Measurements from ENCODE around the gene MYO9B.

- TF ChIP-seq CTCF (IDR thresholded peaks at IDR 0.05 in 8 of 11, conservative IDR thresholded peaks at IDR 0.05 in 3 of 11) (no peak), POLR2AphosphoS5 (IDR thresholded peaks at IDR 0.05) (peak in 1 of 3 donors; percentile 7), POLR2A (IDR thresholded peaks at IDR 0.05) (no peak)
These were observed 19.9 kb upstream of the MYO9B start for GRCh38 chr19:17055636-17056035.

All from spleen (tissue), 7 donors.